Nephron (organoid): ENCODE data around the gene DRC7.
"Not testable (repeated sequence)": the region's sequence is repeated elsewhere in the genome, so short reads cannot be mapped to it uniquely, and the experiment has no call there.

Experiments
- H3K27ac Mint-ChIP-seq, 3 experiments: 2 replicates each; pipeline ENCODE4 v1.8.0; 2020; ENCODE audit warnings: mixed read lengths in 3 of 3, mild to moderate bottlenecking in 2 of 3, moderate library complexity in 1 of 3
- H3K27me3 Mint-ChIP-seq: 2 replicates; pipeline ENCODE4 v1.8.0; 2021; ENCODE audit warnings: low read depth, mild to moderate bottlenecking, moderate library complexity, mixed read lengths
- H3K36me3 Mint-ChIP-seq: 2 replicates; pipeline ENCODE4 v1.8.0; 2020; ENCODE audit warnings: low read depth, mixed read lengths
- H3K4me1 Mint-ChIP-seq: 2 replicates; pipeline ENCODE4 v1.8.0; 2020; ENCODE audit warnings: mixed read lengths
- H3K4me3 Mint-ChIP-seq, 3 experiments: 2 replicates each; pipeline ENCODE4 v1.8.0; 2020; ENCODE audit warnings: mild to moderate bottlenecking in 3 of 3, mixed read lengths in 3 of 3, moderate library complexity in 2 of 3
- H3K9me3 Mint-ChIP-seq: 2 replicates; pipeline ENCODE4 v1.8.0; 2020; ENCODE audit warnings: mixed read lengths
- TF ChIP-seq, protein P1 (sequence below), 3 experiments: fragments of 200-600 bp; sonication (generic); IDR thresholded peaks; one replicate each; pipeline ENCODE4 v1.5.0; 2021; ENCODE audit warnings: antibody characterized with exemption in 3 of 3; ENCODE audit not compliant: unreplicated experiment in 3 of 3

The DRC7 gene

DNA sequence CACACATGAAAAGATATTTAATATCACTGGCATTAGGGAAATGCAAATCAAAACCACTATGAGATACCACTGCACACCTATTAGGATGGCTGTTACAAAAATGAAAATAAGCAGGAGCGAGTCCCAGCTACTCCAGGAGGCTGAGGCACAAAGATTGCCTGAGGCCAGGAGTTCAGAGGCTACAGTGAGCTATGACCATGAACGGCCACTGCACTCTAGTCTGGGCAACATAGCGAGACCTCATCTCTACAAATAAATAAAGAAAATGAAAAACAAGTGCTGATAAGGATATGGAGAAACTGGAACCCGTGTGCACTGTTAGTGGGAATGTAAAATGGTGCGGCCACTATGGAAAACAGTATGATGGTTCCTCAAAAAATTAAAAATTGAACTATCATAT, 84.1 kb downstream of the DRC7 start:
- H3K27me3 Mint-ChIP-seq = no peaks in the 10 kb centered on the region
- H3K9me3 Mint-ChIP-seq = no peaks in the 10 kb centered on the region
- TF ChIP-seq, protein P1, sequence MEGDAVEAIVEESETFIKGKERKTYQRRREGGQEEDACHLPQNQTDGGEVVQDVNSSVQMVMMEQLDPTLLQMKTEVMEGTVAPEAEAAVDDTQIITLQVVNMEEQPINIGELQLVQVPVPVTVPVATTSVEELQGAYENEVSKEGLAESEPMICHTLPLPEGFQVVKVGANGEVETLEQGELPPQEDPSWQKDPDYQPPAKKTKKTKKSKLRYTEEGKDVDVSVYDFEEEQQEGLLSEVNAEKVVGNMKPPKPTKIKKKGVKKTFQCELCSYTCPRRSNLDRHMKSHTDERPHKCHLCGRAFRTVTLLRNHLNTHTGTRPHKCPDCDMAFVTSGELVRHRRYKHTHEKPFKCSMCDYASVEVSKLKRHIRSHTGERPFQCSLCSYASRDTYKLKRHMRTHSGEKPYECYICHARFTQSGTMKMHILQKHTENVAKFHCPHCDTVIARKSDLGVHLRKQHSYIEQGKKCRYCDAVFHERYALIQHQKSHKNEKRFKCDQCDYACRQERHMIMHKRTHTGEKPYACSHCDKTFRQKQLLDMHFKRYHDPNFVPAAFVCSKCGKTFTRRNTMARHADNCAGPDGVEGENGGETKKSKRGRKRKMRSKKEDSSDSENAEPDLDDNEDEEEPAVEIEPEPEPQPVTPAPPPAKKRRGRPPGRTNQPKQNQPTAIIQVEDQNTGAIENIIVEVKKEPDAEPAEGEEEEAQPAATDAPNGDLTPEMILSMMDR (IDR thresholded peaks at IDR 0.05; ENCODE audit: unreplicated experiment in 3 of 3) = no peak
- no peak overlapping the region for H3K27ac Mint-ChIP-seq
- H3K36me3 Mint-ChIP-seq = peaks cover 24% of the 10 kb centered on the region
- H3K4me3 Mint-ChIP-seq = no peak overlapping the region
- H3K4me1 Mint-ChIP-seq = peaks cover 5% of the 10 kb centered on the region

DNA sequence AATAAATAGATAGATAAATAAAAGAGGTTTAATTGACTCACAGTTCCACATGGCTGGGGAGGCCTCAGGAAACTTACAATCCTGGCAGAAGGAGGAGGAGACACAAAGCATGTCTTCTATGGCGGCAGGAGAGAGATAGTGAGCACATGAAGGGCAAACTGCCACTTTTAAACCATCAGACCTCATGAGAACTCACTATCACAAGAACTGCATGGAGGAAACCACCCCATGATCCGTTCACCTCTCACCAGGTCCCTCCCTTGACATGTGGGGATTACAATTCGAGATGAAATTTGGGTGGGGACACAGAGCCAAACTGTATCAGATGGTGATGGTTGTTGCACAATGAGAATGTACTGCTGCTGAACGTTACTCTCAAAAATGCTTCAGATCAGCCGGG, 85.2 kb downstream of the DRC7 start:
- not testable (repeated sequence) for H3K27ac Mint-ChIP-seq, H3K4me3 Mint-ChIP-seq, H3K4me1 Mint-ChIP-seq, H3K27me3 Mint-ChIP-seq, H3K9me3 Mint-ChIP-seq
- peaks cover 29% of the 10 kb centered on the region for H3K36me3 Mint-ChIP-seq

DNA sequence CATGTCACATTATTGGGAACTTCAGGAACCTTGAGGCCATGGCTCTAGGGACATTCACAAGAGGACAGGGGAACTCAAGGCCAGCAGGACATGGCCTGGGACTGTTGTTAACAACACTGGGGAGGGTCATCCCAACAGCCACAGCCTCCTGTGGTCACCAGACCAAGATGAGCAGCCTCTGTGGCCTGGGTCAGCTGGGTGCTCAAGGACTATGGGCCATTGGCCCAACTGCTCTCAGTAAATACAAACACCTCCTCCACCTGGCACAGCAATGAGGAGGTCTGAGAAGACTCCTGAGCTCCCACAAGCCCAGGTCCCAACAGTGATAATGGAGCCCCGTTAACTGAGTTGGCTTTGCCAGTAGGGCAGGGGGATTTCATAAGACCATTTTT, 86.7 kb downstream of the DRC7 start:
- H3K36me3 Mint-ChIP-seq = peaks cover 27% of the 10 kb centered on the region
- no peaks in the 10 kb centered on the region for H3K9me3 Mint-ChIP-seq
- H3K27ac Mint-ChIP-seq = no peak overlapping the region
- H3K4me3 Mint-ChIP-seq = no peak overlapping the region
- TF ChIP-seq, protein P1 (IDR thresholded peaks at IDR 0.05; ENCODE audit: unreplicated experiment in 3 of 3) = no peak
- no peaks in the 10 kb centered on the region for H3K4me1 Mint-ChIP-seq
- no peaks in the 10 kb centered on the region for H3K27me3 Mint-ChIP-seq
